A673 (cell line): ENCODE data around the gene KCNQ1.

Experiments
- CTCF ChIP-seq: fragments of 300-800, 200-600 bp; sonication (generic); conservative IDR thresholded peaks from 2 replicates; pipeline ENCODE4 v1.5.1; 2017; ENCODE audit warnings: low read depth, mild to moderate bottlenecking, antibody characterized with exemption, low read length, moderate library complexity, mixed read lengths
- EZH2 ChIP-seq: fragments of 200-600 bp; sonication (generic); IDR thresholded peaks from 2 replicates; pipeline ENCODE4 v1.6.1; 2017; ENCODE audit warnings: borderline replicate concordance, low read depth, mild to moderate bottlenecking, mixed read lengths, antibody characterized with exemption, low read length; ENCODE audit not compliant: poor library complexity, severe bottlenecking

GRCh38 chr11:2885017-2885677, 440.3 kb downstream of the KCNQ1 start:
- no peak for TF ChIP-seq CTCF
- no peak for TF ChIP-seq EZH2
